Ishikawa (cell line): Measurements from ENCODE around the gene DCANP1.

ENCODE experiments used
- CREB1 ChIP-seq: IDR thresholded peaks from 2 replicates; pipeline ENCODE4 v1.6.1; 2012; ENCODE audit warnings: low read depth
- EP300 ChIP-seq: IDR thresholded peaks from 2 replicates; pipeline ENCODE4 v1.6.1; 2012; ENCODE audit warnings: borderline replicate concordance
- FOXM1 ChIP-seq: IDR thresholded peaks from 2 replicates; pipeline ENCODE4 v1.6.1; 2012; ENCODE audit warnings: low read depth, borderline replicate concordance
- YY1 ChIP-seq: IDR thresholded peaks from 2 replicates; pipeline ENCODE4 v1.6.1; 2012; ENCODE audit warnings: low read depth

DNA sequence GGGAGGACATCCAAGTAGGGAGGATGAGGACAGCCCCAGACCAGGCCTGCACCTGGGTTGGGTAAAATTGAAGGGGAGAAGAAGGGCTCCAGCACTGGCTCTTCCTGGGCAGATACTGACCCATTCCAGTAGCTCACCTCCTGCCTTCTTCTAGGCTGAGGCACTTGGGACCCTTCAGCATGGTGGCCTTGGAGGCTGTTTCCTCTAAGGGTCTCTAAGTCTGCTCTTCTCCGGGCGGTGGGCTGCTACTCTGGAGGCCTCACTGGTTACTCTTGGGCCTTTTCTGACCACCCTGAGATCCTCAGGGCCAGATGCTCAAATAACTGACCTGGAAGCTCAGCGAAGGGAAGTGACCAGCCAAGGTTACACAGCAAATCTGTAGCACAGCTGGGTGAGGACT, 7.8 kb upstream of the DCANP1 start:
- TF ChIP-seq FOXM1 (no peak), EP300 (no peak), YY1 (no peak), CREB1 (no peak)
